Measurements from ENCODE around the gene SFRP2. TPM values are rescaled to one million over a fixed set of nuclear protein-coding genes. Genes with fewer than 3 reads are reported as not detected.

Gene SFRP2
- total and polyA plus RNA-seq, 2 donors from 2014 or later, result 4.1 TPM; not detected in 1

- no peaks in the 10 kb centered on the region for H3K27me3 ChIP-seq (ENCODE audit: control insufficient read depth, insufficient read depth, low read length)
- TF ChIP-seq CTCF (IDR thresholded peaks at IDR 0.05; ENCODE audit: borderline replicate concordance, extremely low read depth, insufficient read depth), result no peak
- peaks cover 0 to 2% (median 0%) of the 10 kb centered on the region in 3 donors for H3K36me3 ChIP-seq (ENCODE audit: control insufficient read depth in 2 of 3, insufficient read depth in 3 of 3, low read length in 3 of 3)
- H3K9me3 ChIP-seq (ENCODE audit: control insufficient read depth in 2 of 3, insufficient read depth in 1 of 3, low read length in 3 of 3), result peaks cover 0 to 5% (median 2%) of the 10 kb centered on the region in 3 donors
- FAIRE-seq (no peak), DNase-seq (no peak)
- H3K4me3 ChIP-seq (ENCODE audit: low read length in 3 of 3), result no peak overlapping the region
- H3K9ac ChIP-seq (ENCODE audit: low read length in 3 of 3), result no peak overlapping the region
- intact Hi-C loops (cut with DNase I), result no loop called here
- no peaks in the 10 kb centered on the region for H3K4me1 ChIP-seq (ENCODE audit: control insufficient read depth in 2 of 3, insufficient read depth in 2 of 3, low read depth in 1 of 3, low read length in 3 of 3)
- H3K27ac ChIP-seq (ENCODE audit: low read depth in 2 of 2, low read length in 2 of 2), result no peak overlapping the region
Measured at GRCh38 chr4:153741541-153741940, 47.3 kb downstream of the SFRP2 start.

- DNase-seq, result no peak
- Histone ChIP-seq H3K4me1 (ENCODE audit: control insufficient read depth in 2 of 3, insufficient read depth in 2 of 3, low read depth in 1 of 3, low read length in 3 of 3) (no peaks in the 10 kb centered on the region), H3K36me3 (ENCODE audit: control insufficient read depth in 2 of 3, insufficient read depth in 3 of 3, low read length in 3 of 3) (peaks cover 0 to 2% (median 0%) of the 10 kb centered on the region in 3 donors), H3K27ac (ENCODE audit: low read depth in 2 of 2, low read length in 2 of 2) (no peak overlapping the region), H3K9ac (ENCODE audit: low read length in 3 of 3) (no peak overlapping the region), H3K4me3 (ENCODE audit: low read length in 3 of 3) (no peak overlapping the region), H3K27me3 (ENCODE audit: control insufficient read depth, insufficient read depth, low read length) (no peaks in the 10 kb centered on the region), H3K9me3 (ENCODE audit: control insufficient read depth in 2 of 3, insufficient read depth in 1 of 3, low read length in 3 of 3) (peaks cover 0 to 3% (median under 1%) of the 10 kb centered on the region in 3 donors)
- TF ChIP-seq CTCF (IDR thresholded peaks at IDR 0.05; ENCODE audit: borderline replicate concordance, extremely low read depth, insufficient read depth), result no peak
- intact Hi-C loops (cut with DNase I), result no loop called here
- FAIRE-seq, result no peak
Measured at GRCh38 chr4:153735906-153736461, 52.9 kb downstream of the SFRP2 start.

GRCh38 chr4:153733751-153734448, 55.0 kb downstream of the SFRP2 start:
- no peaks in the 10 kb centered on the region for H3K4me1 ChIP-seq (ENCODE audit: control insufficient read depth in 2 of 3, insufficient read depth in 2 of 3, low read depth in 1 of 3, low read length in 3 of 3)
- no peak for FAIRE-seq
- H3K4me3 ChIP-seq (ENCODE audit: low read length in 3 of 3), result no peak overlapping the region
- intact Hi-C loops (cut with DNase I), result no loop called here
- H3K36me3 ChIP-seq (ENCODE audit: control insufficient read depth in 2 of 3, insufficient read depth in 3 of 3, low read length in 3 of 3), result no peaks in the 10 kb centered on the region
- H3K9ac ChIP-seq (ENCODE audit: low read length in 3 of 3), result no peak overlapping the region
- no peaks in the 10 kb centered on the region for H3K9me3 ChIP-seq (ENCODE audit: control insufficient read depth in 2 of 3, insufficient read depth in 1 of 3, low read length in 3 of 3)
- H3K27me3 ChIP-seq (ENCODE audit: control insufficient read depth, insufficient read depth, low read length), result no peaks in the 10 kb centered on the region
- H3K27ac ChIP-seq (ENCODE audit: low read depth in 2 of 2, low read length in 2 of 2), result no peak overlapping the region
- no peak for DNase-seq
- no peak for TF ChIP-seq CTCF (IDR thresholded peaks at IDR 0.05; ENCODE audit: borderline replicate concordance, extremely low read depth, insufficient read depth)

All from kidney (tissue), 14 donors.